GM18502 (cell line): Measurements from ENCODE around the gene LCE7A.

Experiments used
- ATAC-seq: cut with Tn5 transposase; IDR thresholded peaks from one replicate; pipeline ENCODE4 v1.9.1; 2021; ENCODE audit warnings: mild to moderate bottlenecking; ENCODE audit not compliant: unreplicated experiment, poor library complexity

Gene LCE7A

GRCh38 chr1:152859696-152860095, at the start of gene LCE7A:
LCE7A (plus strand) TSS chr1:152859996; CDS start chr1:152860698, 702 bp downstream.
- ATAC-seq = no peak

- ATAC-seq = no peak
Observed at GRCh38 chr1:152811050-152811449, 48.7 kb upstream of the LCE7A start.

GRCh38 chr1:152811671-152812070, 48.1 kb upstream of the LCE7A start, which contains the start of gene LCE1B:
LCE1B (plus strand) TSS chr1:152811971; CDS start chr1:152812447, 476 bp downstream.
- no peak for ATAC-seq

GRCh38 chr1:152817309-152817708, 42.5 kb upstream of the LCE7A start:
- ATAC-seq = no peak

- no peak for ATAC-seq
Observed at GRCh38 chr1:152823294-152823693, 36.5 kb upstream of the LCE7A start.

- ATAC-seq = no peak
Observed at GRCh38 chr1:152824964-152825363, 34.8 kb upstream of the LCE7A start.

- no peak for ATAC-seq
Observed at GRCh38 chr1:152827173-152827572, 32.6 kb upstream of the LCE7A start, which contains the start of gene LCE1A. LCE1A (plus strand) TSS chr1:152827473; CDS start chr1:152827473, 0 bp downstream.

- ATAC-seq = no peak
Observed at GRCh38 chr1:152836870-152837269, 22.9 kb upstream of the LCE7A start.

GRCh38 chr1:152842556-152842955, 17.2 kb upstream of the LCE7A start, which contains the start of gene LCE6A:
LCE6A (plus strand) TSS chr1:152842856; CDS start chr1:152843521, 665 bp downstream.
- ATAC-seq = no peak

- no peak for ATAC-seq
Observed at GRCh38 chr1:152855661-152856060, 4.1 kb upstream of the LCE7A start.

- no peak for ATAC-seq
Observed at GRCh38 chr1:152858062-152858461, 1.7 kb upstream of the LCE7A start.

- no peak for ATAC-seq
Observed at GRCh38 chr1:152860129-152860528, 333 bp downstream of the LCE7A start.

- no peak for ATAC-seq
Observed at GRCh38 chr1:152861374-152861773, 1.6 kb downstream of the LCE7A start.

- ATAC-seq = no peak
Observed at GRCh38 chr1:152864443-152864842, 4.6 kb downstream of the LCE7A start.

GRCh38 chr1:152866321-152866720, 6.5 kb downstream of the LCE7A start:
- no peak for ATAC-seq

GRCh38 chr1:152869808-152870419, 10.1 kb downstream of the LCE7A start:
- ATAC-seq = peak; percentile 53

- ATAC-seq = no peak
Observed at GRCh38 chr1:152870831-152871730, 11.3 kb downstream of the LCE7A start.

- ATAC-seq = no peak
Observed at GRCh38 chr1:152871731-152872126, 11.9 kb downstream of the LCE7A start.

- ATAC-seq = no peak
Observed at GRCh38 chr1:152873495-152873894, 13.7 kb downstream of the LCE7A start.

GRCh38 chr1:152876827-152877226, 17.0 kb downstream of the LCE7A start:
- no peak for ATAC-seq

- no peak for ATAC-seq
Observed at GRCh38 chr1:152878042-152878441, 18.2 kb downstream of the LCE7A start, which contains the start of gene SMCP. SMCP (plus strand) TSS chr1:152878322; CDS start chr1:152884423, 6,101 bp downstream.
